GM19452 (cell line): Measurements from ENCODE around the gene ACTR2.
A peak's percentile ranks its signal among the peaks of the same experiment; 100 is the strongest.

ENCODE experiments used
- ATAC-seq: cut with Tn5 transposase; IDR thresholded peaks from one replicate; pipeline ENCODE4 v1.9.1; 2021; ENCODE audit not compliant: unreplicated experiment

ACTR2 gene

GRCh38 chr2:65277791-65278483, 50.3 kb downstream of the ACTR2 start:
- no peak for ATAC-seq

GRCh38 chr2:65278531-65278981, 50.9 kb downstream of the ACTR2 start:
- ATAC-seq: no peak

GRCh38 chr2:65279756-65280155, 52.1 kb downstream of the ACTR2 start:
- no peak for ATAC-seq

GRCh38 chr2:65281627-65282351, 54.2 kb downstream of the ACTR2 start:
- no peak for ATAC-seq

- no peak for ATAC-seq
Measured at GRCh38 chr2:65282477-65283053, 54.9 kb downstream of the ACTR2 start.

GRCh38 chr2:65287364-65287763, 59.7 kb downstream of the ACTR2 start:
- no peak for ATAC-seq

- ATAC-seq: no peak
Measured at GRCh38 chr2:65291216-65292105, 63.8 kb downstream of the ACTR2 start.

GRCh38 chr2:65292106-65292400, 64.4 kb downstream of the ACTR2 start:
- no peak for ATAC-seq

- ATAC-seq: no peak
Measured at GRCh38 chr2:65292461-65293011, 64.9 kb downstream of the ACTR2 start.

GRCh38 chr2:65293376-65293775, 65.7 kb downstream of the ACTR2 start:
- no peak for ATAC-seq

GRCh38 chr2:65294136-65294535, 66.5 kb downstream of the ACTR2 start:
- ATAC-seq: no peak

GRCh38 chr2:65294701-65295100, 67.1 kb downstream of the ACTR2 start:
- no peak for ATAC-seq

GRCh38 chr2:65296971-65297370, 69.3 kb downstream of the ACTR2 start:
- ATAC-seq: no peak

- ATAC-seq: no peak
Measured at GRCh38 chr2:65297544-65297943, 69.9 kb downstream of the ACTR2 start.

GRCh38 chr2:65298089-65298488, 70.5 kb downstream of the ACTR2 start:
- ATAC-seq: no peak

GRCh38 chr2:65299246-65299645, 71.6 kb downstream of the ACTR2 start:
- no peak for ATAC-seq

GRCh38 chr2:65300134-65300760, 72.6 kb downstream of the ACTR2 start:
- no peak for ATAC-seq

GRCh38 chr2:65300761-65301711, 73.4 kb downstream of the ACTR2 start:
- peak; percentile 92 for ATAC-seq

GRCh38 chr2:65305934-65306333, 78.3 kb downstream of the ACTR2 start:
- ATAC-seq: no peak
